Choroid plexus epithelial cell (primary cell): ENCODE results near the gene CCL23.

ENCODE experiments used
- DNase-seq: peaks from one replicate; pipeline ENCODE4 v3.0.0-alpha.2; 2010; ENCODE audit warnings: low read depth
- H3K4me3 ChIP-seq: 2 replicates; pipeline ENCODE4 v1.5.1; 2011; ENCODE audit warnings: low read depth, mild to moderate bottlenecking, control low read depth, low read length, moderate library complexity
- TF ChIP-seq, protein P1 (sequence below): conservative IDR thresholded peaks from 2 replicates; pipeline ENCODE4 v1.5.1; 2011; ENCODE audit warnings: low read depth, mild to moderate bottlenecking, control low read depth, inconsistent platforms, low read length, moderate library complexity

Gene CCL23

GRCh38 chr17:35972945-35973332, 44.8 kb downstream of the CCL23 start:
- no peak overlapping the region for H3K4me3 ChIP-seq
- TF ChIP-seq, protein P1, sequence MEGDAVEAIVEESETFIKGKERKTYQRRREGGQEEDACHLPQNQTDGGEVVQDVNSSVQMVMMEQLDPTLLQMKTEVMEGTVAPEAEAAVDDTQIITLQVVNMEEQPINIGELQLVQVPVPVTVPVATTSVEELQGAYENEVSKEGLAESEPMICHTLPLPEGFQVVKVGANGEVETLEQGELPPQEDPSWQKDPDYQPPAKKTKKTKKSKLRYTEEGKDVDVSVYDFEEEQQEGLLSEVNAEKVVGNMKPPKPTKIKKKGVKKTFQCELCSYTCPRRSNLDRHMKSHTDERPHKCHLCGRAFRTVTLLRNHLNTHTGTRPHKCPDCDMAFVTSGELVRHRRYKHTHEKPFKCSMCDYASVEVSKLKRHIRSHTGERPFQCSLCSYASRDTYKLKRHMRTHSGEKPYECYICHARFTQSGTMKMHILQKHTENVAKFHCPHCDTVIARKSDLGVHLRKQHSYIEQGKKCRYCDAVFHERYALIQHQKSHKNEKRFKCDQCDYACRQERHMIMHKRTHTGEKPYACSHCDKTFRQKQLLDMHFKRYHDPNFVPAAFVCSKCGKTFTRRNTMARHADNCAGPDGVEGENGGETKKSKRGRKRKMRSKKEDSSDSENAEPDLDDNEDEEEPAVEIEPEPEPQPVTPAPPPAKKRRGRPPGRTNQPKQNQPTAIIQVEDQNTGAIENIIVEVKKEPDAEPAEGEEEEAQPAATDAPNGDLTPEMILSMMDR, result no peak
- no peak for DNase-seq

DNA sequence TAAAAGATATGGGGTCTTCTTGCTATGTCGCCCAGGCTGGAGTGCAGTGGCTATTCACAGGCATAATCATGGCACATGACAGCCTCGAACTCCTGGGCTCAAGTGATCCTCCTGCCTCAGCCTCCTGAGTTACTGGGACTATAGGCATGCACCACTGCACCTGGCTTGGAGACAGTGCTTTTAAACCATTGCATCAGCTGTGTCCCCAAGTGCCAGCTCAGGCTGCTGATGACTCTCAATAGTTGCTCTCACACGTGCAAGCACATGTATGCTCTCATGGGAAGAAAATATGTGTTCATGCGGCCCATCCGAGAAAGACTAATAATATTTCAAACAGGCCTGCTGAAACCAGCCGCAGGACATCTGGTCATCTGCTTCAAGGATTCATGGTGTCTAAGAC, 45.2 kb downstream of the CCL23 start:
- DNase-seq, result no peak
- TF ChIP-seq, protein P1, result no peak
- H3K4me3 ChIP-seq, result no peak overlapping the region

GRCh38 chr17:35972066-35972465, 45.7 kb downstream of the CCL23 start:
- TF ChIP-seq, protein P1, result no peak
- no peak for DNase-seq
- no peak overlapping the region for H3K4me3 ChIP-seq

GRCh38 chr17:35969558-35970380, 48.0 kb downstream of the CCL23 start:
- peak; percentile 89 for DNase-seq
- H3K4me3 ChIP-seq, result no peak overlapping the region
- TF ChIP-seq, protein P1, result peak; percentile 86

DNA sequence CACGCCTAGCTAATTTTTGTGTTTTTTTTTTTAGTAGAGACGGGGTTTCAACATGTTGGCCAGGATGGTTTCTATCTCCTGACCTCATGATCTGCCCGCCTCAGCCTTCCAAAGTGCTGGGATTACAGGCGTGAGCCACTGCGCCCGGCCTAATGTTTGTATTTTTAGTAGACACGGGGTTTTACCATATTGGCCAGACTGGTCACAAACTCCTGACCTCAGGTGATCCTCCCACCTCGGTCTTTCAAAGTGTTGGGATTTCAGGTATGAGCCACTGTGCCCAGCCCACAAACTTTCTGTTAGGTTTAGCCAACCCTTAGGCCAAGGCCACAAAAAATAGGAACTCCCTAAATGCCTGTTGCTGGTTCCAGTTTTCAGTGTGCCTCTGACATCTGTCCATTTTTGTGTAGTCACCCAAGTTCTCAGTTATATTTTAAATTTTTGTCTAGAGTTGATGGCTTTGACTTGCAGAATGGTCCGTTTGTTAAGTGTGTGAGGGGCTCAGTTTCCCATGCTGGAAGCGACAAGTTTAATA, 49.2 kb downstream of the CCL23 start:
- TF ChIP-seq, protein P1, result no peak
- no peak for DNase-seq
- H3K4me3 ChIP-seq, result no peak overlapping the region

DNA sequence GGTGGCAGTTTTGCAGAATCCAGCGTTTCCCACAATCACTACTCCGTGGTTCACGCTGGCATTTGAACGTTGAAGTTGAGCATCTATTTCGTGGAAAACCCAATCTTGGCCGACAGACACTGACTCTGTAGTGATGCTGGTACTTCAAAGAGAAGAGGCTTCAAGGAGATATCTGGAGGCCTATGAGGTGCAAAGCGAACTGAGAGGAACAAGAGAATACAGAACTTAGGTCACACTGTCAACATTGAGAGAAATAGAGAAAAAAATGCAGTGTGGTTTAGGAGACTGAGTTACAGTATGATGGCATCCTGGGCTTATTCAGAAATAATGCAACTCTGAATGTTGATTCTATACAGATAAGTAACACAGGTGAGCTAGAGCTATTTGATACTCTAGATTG, 52.5 kb downstream of the CCL23 start:
- H3K4me3 ChIP-seq, result no peak overlapping the region
- TF ChIP-seq, protein P1, result no peak
- no peak for DNase-seq

DNA sequence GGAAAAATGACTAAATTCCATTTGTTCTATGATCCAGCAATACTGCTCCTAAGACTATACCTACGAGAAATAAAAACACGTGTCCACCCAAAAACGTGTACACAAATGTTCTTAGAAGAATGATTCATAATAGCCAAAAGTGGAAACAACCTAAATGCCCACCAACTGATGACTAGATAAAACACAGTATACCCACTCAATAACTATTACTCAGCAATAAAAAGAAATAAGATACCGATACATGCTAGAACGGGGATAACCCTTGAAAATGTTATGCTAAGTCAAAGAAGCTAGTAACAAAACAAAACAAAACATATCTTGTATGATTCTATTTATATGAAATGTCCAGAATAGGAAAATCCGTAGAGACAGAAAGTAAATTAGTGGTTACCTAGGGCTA, 54.1 kb downstream of the CCL23 start:
- TF ChIP-seq, protein P1, result no peak
- DNase-seq, result no peak
- no peak overlapping the region for H3K4me3 ChIP-seq
